NCI-H2227 treated with DMSO at 0.1 percent for 48 hours (cell line): ENCODE results near the gene EBI3.
A peak's percentile ranks its signal among the peaks of the same experiment; 100 is the strongest.
"Not testable (repeated sequence)": the region's sequence is repeated elsewhere in the genome, so short reads cannot be mapped to it uniquely, and the experiment has no call there.

Experiments
- DNase-seq: peaks from one replicate; lab custom pipeline; 2025; lab: John Stamatoyannopoulos, UW

EBI3 gene

DNA sequence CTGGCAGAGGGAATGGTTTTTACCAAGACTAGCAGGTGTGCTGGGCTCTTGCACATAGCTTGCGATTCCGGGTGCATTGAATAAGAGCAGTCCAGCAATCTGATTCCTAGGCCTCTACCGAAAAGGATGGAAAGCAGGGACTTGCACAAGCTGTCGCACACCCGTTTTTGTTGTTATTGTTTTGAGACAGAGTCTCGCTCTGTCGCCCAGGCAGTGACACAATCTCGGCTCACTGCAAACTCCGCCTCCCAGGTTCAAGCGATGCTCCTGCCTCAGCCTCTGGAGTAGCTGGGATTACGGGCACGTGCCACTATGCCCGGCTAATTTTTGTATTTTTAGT, 5.5 kb downstream of the EBI3 start:
- no peak for DNase-seq

DNA sequence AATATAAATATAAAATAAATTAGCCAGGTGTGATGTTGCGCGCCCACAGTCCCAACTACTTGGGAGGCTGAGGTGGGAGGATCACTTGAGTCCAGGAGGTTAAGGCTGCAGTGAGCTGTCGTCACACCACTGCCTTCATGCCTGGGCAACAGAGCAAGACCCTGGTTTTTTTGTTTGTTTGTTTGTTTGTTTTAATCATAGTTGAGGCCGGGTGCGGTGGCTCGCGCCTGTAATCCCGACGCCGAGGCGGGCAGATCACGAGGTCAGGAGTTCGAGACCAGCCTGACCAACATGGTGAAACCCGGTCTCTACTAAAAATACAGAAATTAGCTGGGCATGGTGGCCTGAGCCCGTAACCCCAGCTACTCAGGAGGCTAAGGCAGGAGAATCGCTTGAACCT, 8.2 kb downstream of the EBI3 start:
- DNase-seq = not testable (repeated sequence)

DNA sequence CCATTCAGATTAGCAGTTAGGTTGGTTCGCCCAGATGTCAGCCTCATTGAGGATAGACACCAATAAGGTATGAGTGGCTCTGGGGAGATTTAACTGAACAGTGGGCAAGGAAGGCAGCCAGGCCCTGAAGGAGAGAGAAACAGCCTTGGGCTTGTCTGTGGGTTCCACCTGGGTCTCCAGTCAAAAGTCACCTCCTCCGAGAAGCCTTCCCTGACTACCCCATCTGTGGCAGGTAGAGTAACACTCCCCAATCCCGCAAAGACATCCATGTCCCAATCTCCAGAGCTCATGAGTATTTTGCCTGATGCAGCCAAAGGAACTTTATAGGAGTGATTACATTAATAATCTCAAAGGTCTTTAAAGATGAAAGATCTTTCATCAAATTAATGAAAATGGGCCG, 9.5 kb downstream of the EBI3 start:
- DNase-seq = no peak

DNA sequence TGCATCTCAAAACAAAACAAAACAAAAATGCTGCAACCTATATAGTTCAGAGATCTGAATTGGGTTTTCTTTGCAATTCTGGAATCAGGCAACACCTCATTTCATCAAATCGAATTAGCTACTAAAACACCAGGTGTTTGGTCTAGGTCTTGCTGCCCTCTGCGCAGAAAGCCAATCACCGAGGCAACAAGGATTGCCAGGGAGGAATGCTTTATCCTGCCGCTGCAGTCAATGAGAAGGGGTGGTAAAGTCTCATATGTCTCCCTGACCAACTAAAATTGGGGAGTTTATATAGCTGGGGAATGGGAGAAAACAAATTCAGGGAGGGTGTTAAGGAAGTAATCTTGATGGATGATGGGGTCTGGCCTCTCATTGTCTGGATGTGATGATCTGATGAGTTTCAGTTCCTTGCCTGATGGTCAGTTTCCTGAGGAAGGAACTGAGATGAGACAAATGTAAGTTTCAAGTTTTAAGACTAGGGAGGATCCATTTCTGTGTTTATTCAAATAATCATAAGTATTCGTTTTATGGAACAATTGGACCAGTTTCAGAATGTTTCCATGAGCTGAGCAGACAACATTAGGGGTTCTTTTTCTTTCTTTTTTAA, 12.6 kb downstream of the EBI3 start:
- DNase-seq = no peak

DNA sequence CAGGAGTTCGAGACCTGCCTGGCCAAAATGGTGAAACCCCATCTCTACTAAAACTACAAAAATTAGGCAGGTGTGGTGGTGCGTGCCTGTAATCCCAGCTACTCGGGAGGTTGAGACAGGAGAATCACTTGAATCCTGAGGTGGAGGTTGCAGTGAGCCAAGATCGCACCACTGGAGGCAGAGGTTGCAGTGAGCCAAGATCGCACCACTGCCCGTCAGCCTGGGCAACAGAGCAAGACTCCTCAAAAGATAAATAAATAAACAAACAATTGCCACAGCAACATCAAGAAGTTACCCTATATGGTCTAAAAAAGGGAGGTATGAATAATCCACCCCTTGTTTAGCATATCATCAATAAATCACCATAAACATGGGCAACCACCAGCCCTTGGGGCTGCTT, 16.6 kb downstream of the EBI3 start:
- DNase-seq = not testable (repeated sequence)

DNA sequence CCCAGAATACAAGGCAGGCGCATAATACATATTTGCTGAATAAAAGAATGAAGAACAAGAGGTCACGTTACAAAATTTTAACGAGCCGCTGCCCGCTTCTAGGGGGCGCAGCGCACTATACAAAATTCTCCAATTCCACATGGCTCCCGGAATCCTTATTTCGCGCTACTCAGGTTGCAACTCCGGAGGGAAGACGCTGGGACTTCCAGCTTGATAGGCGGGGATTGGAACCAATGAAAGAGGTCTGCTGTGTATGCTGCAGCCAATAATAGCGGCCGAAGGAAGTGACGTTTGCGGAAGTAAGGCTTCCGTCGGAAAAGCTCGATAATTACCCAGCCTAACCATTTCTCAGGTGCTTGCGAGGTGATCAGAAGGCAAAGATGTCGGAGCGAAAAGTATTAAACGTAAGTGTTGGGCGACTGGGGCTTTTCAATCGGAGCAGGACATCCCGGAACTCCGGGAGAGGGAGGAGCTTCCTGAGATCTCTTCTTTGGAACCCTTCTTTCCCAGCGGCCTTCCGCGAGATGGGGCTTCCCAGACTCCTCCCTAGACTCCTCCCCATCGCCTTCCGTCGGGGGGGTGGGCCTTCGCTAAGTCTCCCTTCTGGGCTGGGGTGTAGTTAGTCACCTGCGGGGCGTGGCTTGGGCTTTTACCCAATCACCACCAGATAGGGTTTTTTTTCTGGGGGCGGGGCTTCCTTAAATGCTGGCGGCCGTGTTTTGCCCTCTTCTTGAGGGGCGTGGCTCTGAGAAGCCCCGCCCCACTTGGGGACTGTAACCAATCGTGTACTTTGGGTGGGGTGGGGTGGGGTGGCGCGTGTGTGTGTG, 17.7 kb downstream of the EBI3 start, which contains the start of gene YJU2:
Gene YJU2 (plus strand): TSS at position 314 of the 827 bp plus-strand sequence. CDS start 67 bp downstream, at position 381.
- peak; percentile 94 for DNase-seq

DNA sequence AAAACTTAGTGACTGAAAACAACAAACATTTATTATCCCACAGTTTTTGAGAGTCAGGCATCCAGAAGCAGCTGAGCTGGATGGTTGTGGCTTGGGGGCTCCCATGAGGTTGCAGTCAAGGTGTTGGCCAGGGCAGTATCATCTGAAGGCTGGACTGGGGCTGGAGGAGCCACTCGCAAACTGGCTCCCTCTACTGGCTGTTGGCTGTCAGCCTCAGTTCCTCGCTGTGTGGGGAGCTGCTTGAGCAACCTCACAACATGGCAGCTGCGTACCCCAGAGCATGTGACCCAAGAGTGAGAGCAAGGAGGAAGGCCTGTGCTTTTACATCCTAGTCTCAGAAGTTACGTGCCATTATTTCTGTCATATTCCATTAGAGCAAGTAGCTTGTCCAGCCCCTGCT, 27.2 kb downstream of the EBI3 start:
- no peak for DNase-seq

DNA sequence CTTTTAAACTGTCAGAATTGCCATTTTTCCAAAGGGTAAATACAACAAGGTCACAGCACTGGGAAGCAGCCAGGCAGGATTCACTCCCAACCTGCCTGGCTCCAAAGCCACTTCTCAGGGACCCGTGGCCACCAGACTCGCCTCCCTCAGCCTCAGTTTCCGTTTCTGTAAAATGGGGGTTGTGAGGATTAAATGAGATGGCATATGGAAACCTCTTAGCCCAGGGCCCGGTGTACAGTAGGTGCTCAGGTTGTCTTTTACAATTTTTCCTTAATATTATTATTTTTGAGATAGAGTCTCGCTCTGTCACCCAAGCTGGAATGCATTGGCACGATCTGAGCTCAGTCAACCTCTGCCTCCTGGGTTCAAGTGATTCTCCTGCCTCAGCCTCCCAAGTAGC, 27.7 kb downstream of the EBI3 start:
- no peak for DNase-seq

DNA sequence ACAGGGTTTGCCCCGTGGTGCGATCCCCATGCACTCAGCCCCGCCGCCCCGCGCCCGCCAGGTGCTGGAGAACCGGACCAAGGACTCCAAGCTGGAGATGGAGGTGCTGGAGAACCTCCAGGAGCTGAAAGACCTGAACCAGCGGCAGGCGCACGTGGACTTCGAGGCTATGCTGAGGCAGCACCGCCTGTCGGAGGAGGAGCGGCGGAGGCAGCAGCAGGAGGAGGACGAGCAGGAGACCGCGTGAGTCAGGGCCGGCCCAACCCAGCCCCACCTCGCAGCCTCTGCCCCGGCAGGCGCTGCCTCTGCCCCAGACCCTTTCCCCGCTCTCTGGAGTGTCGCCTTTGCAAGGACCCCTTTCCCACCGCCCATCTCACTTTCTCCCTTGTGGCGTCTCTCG, 28.9 kb downstream of the EBI3 start:
- no peak for DNase-seq

DNA sequence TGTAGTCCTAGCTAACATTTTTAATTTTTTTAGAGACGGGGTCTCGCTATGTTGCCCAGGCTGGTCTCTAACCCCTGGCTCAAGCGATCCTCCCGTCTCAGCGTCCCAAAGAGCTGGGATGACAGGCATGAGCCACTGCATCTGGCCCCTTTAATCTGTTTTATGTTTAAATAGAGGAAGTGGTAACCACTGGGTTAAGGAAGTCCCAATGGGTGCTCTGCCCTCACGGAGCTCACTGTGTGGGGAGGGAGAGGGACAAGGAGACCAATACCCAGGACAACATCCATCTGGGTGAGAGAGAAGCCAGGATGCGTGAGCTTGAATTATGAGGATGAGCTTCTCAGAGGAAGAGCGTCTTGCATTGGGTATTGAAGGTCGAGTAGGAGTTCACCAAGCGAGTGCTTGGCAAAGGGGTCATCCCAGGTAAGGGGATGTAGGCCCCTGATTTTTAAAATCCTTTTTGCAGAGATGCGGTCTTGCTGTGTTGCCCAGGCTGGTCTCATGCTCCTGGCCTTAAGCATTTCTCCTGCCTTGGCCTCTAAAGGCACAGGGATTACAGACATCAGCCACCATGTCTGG, 31.4 kb downstream of the EBI3 start:
- DNase-seq = no peak

DNA sequence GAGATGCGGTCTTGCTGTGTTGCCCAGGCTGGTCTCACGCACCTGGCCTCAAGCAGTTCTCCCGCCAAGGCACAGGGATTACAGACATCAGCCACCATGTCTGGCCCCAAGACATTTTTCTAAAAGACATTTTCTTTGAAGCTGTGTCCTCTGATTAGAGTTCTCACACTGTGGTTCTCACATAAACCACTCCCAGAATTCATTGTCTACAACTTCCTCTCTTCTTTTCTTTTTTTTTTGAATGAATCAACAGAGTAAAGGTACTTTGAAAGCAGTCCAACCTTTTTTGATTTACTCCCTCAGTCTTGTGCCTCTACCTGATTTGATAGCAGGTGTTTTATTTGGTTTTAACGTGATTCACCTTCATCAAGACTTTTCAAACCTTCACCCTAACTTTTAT, 35.5 kb downstream of the EBI3 start:
- DNase-seq = no peak

DNA sequence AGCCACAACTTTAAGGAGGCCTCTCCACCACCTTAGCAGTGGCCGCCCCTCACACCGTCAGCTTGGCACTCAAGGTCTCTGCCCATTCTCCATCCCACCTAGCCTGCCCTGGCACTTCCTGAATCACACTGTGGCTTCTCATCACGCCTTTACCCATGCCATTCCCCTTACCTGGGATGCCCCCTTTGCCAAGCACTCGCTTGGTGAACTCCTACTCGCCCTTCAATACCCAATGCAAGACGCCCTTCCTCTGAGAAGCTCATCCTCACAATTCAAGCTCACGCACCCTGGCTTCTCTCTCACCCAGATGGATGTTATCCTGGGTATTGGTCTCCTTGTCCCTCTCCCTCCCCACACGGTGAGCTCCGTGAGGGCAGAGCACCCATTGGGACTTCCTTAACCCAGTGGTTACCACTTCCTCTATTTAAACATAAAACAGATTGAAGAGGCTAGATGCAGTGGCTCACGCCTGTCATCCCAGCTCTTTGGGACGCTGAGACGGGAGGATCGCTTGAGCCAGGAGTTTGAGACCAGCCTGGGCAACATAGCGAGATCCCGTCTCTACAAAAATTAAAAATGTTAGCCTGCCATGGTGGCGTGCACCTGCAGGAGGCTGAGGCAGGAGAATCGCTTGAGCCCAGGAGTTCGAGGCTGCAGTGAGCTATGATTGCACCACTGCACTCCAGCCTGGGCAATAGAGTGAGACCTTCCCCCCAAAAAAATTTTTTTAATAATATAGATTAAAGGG, 37.1 kb downstream of the EBI3 start:
- no peak for DNase-seq

DNA sequence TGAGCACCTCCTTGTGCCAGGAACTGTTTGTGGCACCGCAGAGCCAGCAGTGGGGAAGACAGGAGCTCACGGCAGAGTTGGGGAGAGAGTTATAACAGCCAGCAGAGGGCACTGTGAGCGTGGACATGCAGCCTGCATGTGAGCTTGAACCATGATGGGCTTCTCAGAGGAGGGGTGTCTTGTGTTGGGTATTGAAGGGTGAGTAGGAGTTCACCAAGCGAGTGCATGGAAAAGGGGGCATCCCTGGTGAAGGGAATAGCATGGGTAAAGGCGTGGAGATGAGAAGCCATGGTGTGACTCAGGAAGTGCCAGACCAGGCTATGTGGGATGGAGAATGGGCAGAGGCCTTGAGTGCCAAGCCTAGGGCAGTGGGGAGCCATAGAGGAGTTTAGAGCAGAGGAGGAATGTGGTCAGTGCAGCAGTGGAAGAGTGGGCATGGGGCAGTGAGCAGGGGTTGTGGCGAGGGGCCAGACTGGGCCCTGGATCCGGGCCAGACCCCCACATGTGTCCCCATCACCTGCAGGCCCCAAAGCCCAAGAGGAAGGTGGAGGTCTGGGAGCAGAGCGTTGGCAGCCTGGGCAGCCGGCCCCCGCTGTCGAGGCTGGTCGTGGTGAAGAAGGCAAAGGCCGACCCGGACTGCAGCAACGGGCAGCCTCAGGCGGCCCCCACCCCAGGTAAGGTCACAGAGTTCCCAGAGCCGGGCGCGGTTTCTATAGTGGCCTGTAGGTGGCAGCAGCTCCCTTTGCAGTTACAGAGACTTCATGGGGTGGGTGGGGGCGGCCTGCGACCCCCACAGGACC, 38.0 kb downstream of the EBI3 start:
- DNase-seq = peak; percentile 6

DNA sequence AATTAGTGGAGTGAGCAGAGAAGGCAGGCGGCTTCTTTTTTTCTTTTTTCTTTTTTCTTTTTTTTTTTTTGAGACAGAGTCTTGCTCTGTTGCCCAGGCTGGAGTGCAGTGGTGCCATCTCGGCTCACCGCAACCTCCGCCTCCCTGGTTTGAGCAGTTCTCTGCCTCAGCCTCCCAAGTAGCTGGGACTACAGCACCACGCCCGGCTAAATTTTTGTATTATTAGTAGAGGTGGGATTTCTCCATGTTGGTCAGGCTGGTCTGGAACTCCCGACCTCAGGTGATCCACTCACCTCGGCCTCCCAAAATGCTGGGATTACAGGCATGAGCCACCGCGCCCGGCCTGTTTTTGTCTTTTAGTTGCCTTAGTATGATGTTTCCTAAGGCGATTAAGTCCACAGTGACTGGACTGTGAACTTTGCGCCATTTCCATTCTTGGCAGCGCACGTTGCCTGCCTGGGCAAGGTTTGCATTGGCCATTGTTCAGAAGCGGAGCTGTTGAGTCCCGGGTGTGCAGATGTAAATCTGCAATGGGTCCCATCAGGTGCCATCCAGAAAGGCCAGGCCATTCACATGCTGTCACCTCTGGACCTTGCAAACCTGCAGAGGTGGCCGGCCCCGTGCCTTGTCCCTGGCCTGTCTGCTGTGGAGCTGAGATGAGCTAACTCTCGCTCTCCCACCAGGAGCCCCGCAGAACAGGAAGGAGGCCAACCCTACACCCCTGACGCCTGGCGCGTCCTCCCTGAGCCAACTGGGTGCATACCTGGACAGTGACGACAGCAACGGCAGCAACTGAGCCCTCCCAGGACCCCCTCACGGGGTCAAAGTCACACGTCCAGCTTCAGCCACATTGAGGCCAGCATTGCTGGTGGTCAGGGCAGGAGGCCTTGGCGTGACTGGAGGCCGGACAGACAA, 38.8 kb downstream of the EBI3 start:
- no peak for DNase-seq

DNA sequence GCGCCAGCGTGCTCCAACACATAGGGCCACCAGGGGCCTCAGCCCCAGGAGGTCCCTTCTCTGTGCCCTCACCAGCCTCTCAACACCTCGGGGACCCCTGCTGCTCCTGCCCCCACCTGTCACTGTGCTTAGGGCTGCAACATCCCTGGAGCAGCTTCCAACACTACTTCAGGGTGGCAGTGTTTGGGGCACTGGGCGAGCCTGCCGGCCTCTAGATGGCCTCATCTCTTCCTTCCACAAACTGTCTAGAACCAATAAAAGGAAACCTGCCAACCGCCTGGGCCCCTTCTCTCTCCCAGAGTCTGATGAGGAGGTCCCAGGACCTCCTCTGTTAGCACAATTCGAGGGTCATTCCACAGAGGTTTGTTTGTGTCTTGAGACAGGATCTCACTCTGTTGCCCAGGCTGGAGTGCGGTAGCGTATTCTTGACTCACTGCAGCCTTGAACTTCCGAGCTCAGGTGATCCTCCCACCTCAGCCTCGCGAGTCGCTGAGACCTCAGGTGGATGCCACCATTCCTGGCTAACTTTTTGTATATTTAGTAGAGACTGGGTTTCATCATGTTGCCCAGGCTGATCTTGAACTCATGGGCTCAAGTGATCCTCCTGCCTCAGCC, 39.6 kb downstream of the EBI3 start:
- DNase-seq = no peak

DNA sequence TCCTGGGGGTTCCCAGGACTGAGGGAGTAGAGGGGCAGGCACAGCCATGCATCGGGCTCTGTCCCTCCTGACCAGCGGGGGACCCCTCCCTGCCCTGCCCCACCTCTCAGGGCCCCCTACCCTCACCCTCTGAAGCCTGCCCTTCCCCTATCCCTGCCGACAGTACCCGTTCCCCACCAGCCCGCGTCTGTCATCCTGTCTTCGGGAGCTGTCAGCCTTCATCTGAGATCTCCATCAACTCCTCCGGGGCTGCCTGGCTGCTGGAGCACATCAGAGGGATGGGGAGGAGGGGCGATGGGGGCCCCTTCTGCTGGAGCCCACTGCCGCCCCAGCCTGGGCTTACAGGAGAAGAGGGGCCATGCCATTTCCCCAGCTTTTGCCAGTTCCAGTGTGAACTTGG, 43.6 kb downstream of the EBI3 start:
- no peak for DNase-seq

DNA sequence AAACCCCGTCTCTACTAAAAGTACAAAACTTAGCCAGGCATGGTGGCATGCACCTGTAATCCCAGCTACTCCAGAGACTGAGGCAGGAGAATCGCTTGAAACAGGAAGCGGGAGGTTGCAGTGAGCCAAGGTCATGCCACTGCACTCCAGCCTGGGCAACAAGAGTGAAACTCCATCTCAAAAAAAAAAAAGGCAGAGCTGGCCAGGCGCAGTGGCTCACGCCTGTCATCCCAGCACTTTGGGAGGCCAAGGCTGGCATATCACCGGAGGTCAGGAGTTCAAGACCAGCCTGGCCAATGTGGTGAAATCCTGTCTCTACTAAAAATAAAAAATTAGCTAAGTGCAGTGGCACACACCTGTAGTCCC, 45.0 kb downstream of the EBI3 start:
- DNase-seq = not testable (repeated sequence)

DNA sequence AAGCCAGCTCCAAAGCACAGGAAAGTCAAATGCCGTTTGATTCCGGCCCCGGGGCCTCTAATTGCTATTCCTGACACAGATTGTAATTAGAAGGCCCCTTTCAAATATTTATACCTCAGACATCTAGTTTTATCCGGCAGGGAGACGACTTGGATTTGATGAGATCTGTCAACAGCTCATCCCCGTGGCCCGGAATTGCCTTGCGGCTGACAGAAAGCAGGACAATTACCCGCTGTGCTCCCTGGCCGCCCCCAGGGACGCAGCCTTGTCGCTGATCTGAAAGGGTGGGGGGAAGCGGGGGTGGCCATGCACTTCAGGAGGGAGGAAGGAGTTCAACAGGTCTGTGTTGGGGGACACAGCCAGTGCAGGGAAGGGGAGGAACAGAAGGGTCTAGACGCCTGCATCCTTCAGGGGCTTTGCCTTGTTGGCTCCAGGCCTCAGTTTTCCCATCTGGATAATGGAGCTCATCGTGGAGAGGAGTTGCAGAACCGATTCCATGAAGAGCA, 47.9 kb downstream of the EBI3 start:
- DNase-seq = peak; percentile 85

DNA sequence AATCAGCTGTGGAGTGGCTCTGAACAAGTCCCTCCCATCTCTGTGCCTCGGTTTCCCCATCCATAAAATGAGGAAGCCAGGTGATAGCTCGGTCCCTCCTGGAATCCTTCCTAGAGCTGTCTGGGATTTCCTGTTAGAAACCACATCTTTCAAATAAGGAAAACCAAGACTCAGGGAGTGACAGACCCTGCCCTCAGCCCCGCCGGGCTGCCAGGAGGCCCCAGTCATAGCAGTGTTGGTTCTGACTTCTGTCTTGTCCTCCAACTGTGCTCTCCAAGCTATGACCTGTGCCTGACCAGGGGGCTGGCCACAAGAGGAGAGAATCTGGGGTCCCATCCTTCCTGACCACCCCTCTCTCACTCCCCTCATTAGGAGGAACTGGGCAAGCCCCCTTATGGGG, 48.7 kb downstream of the EBI3 start:
- no peak for DNase-seq
